Hematopoietic multipotent progenitor cell treated with erythropoietin and hydrocortisone succinate and interleukin-3 and kit ligand, for 17 days (in vitro differentiated cells): Measurements from ENCODE around the gene ZNF320.
"Not testable (repeated sequence)": the region's sequence is repeated elsewhere in the genome, so short reads cannot be mapped to it uniquely, and the experiment has no call there.

Source experiments
- DNase-seq: peaks from one replicate; pipeline ENCODE4 v3.0.0-alpha.2; 2015; ENCODE audit warnings: low spot score

Gene ZNF320

DNA sequence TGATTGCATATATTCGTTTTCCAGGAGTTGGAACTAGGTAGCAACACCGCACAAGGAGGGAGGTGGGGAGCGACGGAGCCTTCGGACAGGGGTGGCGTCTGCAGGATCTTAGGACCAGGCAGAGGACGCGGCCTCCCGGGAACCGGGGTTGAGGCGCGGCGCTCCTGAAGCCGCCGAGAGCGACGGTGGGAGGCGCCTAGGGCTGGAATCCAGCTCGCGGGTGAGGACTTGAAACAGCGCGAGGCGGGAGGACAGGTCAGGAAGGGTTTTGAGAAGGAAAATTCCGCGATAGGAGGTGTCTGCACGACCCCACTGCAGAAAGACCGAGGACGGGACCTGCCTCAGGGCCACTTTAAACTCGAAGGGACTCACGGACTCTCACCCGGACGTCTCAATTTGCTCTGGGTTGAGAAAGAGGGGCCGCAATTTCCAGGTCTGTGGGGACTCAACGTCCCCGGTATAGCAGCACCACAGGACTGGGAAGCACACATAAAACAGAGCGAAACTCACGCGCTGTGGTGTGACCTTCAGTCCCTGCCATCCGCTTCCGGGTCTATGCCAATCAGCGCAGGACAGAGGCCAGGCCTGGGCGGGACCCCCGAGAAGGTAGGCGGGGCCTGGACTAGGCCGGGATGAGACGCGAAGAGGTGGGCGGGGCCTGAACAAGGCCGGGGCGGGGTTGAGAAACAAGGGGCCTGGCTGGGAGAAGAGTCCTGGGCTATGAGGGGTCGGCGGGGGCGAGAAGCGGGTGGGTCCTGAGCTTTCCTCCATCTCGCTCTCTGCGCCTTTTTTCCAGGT lies at the start of gene ZNF320:
Gene ZNF320, minus strand, starts transcription at position 498 of the 798 bp plus-strand sequence. CDS start 7,380 bp downstream, outside the sequence.
- DNase-seq, result peak; percentile 83

DNA sequence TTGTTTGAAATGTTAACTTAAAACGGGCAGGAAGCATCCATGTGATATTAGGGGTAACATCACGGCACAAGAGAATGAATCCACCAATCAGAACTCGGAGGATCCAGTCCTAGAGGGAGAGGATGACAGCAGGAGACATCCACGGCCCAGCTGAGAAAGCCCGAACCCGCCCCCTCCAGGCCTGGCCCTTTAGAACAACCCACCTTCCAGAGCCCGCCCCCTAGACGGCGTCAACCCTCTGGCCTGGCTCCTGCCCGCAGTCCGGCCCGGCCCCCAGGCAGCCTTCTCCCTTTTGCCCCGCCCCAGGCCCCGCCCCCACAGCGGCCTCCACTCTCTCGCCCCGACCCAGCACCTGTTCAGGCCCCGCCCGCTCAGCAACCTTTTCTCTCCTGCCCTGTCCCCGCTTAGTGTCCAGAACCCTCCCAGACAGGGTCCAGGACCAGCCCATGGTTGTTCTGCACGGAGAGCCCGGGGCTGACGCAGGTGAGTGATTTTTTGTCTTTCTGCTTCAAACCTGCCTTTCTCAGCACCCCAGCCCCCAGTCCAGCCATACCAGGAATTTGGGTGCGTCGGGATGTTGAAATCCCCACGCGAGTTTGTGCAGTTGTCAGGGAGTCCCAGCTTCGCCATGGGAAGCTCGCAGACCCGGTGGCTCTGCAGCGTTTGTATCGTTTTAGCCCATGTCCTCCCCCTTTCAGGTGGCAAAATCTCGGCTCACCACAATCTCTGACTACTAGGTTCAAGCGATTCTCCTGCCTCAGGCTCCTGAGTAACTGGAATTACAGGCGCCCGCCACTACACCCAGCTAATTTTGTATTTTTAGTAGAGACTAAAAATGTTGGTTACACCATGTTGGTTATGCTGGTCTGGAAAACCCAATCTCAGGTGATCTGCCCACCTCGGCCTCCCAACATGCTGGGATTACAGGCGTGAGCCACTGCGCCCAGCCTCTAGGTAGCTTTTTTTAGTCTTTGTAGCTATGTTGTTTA lies 49.2 kb upstream of the ZNF320 start:
- no peak for DNase-seq

DNA sequence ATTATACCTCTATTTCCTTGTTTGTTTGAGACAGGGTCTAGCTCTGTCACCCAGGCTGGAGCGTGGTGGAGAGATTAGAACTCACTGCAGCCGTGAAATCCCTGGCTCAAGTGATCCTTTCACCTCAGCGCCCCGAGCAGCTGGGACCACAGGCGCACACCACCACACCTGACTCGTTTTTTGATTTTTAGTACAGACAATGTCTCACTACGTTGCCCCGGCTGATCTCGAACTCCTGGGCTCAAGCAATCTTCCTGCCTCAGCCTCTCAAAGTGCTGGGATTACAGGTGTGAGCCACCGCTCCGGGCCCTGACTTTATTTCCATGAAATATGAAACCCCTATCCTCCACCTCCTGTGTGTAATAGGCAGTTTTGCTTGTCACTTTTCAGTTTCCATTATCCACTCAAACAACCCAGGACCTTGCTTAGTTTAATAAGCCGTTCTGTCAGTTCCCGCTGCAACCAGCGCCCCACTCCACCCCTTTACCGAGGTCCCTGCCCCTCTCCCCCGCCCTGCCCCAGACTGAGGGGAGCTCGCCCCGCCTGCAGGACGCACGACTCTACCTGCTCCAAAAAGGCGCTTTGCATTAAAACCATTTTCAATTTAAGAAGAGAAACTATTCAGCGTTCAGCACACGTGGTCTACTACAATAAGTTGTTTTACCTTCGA lies 48.4 kb upstream of the ZNF320 start:
- no peak for DNase-seq

DNA sequence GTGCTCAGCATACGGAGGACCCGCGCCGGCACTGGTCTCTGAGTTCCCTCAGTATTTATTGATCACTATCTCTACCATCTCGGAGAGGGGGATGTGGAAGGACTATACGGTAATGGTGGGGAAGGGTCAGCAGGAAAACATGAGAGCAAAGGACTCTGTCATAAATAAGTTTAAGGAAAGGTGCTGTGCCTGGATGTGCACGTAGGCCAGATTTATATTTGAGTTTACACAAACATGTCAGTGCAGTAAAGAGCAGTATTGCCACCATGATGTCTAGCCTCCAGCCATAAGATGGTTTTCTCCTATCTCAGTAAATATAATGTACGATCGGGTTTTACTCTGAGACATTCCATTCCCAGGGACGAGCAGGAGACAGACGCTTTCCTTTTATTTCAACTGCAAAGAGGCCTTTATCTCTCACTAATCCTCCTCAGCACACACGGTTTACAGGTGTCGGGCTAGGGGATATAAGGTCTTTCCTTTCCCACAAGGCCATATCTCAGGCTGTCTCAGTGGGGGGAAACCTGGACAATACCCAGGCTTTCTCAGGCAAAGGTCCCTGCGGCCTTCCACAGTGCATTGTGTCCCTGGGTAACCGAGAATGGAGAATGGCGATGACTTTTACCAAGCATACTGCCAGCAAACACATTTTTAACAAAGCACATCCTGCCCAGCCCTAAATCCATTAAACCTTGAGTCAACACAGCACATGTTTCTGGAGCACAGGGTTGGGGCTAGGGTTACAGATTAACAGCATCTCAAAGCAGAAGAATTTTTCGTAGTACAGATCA lies 47.5 kb upstream of the ZNF320 start:
- not testable (repeated sequence) for DNase-seq

DNA sequence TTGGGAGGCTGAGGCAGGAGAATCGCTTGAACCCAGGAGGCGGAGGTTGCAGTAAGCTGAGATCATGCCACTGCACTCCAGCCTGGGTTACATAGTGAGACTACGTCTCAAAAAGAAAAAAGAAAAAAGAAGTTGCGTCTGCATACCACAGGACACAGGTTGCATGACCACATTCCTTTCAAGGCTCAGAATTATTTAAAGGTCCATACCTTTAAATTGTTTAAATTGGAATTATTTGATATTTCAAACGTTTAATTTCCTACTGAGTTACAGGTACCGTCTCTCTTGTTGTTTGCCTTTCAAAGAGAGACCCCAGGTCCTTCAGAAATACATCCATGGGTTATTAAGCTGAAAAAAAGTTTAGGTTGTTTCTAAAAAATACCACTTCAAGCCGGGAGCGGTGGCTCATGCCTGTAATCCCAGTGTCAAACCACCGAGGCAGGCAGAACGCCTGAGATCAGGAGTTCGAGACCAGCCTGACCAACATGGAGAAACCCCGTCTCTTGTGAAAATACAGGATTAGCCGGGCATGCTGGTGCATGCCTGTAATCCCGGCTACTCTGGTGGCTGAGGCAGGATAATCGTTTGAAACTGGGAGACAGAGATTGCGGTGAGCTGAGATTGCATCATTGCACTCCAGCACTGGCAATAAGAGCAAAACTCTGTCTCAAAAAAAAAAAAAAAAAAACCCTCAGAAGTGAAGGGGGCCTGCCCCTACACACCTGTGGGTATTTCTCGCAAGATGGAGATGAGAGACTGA lies 46.6 kb upstream of the ZNF320 start:
- DNase-seq, result no peak

DNA sequence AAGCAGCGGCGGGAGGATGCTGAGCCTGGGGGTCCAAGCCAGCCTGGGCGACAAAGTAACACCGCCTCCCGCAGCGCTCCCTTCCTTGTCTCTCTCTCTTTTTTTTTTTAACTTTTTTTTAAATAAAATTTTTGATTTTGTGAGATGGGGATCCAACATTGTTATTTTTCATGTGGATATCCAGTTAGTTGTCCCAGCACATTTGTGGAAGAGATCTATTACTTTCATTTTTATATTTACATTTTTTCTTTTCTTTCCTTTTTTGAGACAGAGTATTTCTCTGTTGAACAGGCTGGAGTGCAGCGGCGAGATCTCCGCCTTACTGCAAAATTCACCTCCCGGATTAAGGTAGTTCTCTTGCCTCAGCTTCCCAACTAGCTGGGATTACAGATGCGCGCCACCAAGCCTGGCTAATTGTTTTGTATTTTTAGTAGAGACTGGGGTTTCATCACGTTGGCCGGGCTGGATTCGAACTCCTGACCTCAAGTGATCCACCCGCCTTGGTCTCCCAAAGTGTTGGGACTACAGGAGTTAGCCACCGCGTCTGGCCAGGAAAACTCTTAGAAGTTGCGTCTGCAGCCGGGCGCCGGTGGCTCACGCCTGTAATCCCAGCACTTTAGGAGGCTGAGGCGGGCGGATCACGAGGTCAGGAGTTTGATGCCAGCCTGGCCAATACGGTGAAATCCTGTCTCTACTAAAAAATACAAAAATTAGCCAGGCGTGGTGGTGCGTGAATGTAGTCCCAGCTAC lies 45.9 kb upstream of the ZNF320 start:
- DNase-seq, result no peak

DNA sequence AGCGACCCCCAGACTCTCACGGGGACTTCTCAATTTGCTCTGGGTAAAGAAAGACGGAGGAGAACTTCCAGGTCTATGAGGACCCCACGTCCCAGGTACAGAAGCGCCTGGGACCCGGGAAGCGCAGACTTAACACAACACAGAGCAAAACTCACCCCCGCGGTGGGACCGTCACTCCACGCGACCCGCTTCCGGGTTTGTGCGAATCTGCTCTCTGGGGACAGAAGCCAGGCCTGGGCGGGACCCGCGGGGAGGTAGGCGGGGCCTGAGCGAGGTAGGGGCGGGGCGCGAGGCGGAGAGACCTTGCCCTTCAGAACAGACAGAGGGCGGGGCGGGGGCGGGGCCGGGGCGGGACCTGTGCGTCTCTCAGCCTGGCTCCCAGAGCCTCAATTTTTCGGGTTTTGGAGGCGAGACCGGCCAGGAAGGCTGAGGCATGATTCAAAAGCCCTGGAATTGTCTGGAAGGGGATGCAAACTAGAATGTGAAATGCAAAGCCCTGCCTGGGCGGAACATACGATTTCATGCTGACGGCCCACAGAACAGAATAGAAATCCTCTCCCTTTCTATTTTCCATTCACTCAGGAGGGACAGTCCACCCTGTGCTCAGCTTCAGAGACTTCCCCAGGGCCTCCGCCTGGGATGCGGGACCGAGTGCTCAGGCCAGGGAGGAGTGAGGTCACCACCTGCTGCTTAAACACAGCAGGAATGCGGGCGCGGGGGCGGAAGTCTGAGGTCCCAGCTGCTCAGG lies 45.1 kb upstream of the ZNF320 start:
- peak; percentile 79 for DNase-seq

DNA sequence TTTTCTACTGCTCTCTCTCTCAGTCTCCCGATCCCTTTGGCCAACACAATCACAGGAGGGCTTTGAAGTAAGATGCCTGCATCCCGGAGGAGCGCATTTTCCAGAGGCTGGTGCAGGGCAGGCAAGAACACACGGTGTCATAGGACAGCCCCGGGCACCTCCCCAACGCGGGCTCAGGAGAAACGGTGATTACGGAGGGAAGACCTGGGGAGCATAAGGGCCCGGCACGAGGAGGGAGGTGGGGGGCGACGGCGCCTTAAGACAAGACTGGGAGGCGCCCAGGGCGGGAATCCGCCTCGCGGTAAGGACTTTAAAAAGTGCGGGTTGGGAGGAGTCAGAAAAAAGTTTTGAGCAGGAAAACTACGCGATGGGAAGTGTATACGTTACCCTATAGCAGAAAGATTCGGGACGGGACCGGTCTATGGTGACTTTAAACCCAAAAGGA lies 44.5 kb upstream of the ZNF320 start:
- no peak for DNase-seq

DNA sequence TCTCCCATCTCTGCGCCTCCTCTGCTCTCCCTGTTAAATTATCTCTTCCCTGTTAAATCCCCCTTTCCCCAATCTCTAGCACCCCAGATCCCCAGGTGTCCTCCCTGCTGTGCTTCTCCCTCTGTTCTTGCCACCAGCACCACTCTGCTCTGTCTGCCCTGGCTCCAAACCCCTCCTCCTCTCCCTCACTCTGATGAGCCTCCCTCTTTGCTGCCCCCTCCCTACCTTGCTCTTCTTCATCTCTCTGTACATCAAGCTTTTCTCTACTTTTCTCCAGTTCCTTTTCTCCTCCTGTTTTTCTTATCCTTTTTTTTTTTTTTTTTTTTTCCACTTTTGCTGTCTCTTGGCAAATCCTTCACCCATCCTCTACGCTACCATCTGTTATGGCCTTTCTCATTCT lies 44.1 kb upstream of the ZNF320 start:
- not testable (repeated sequence) for DNase-seq

DNA sequence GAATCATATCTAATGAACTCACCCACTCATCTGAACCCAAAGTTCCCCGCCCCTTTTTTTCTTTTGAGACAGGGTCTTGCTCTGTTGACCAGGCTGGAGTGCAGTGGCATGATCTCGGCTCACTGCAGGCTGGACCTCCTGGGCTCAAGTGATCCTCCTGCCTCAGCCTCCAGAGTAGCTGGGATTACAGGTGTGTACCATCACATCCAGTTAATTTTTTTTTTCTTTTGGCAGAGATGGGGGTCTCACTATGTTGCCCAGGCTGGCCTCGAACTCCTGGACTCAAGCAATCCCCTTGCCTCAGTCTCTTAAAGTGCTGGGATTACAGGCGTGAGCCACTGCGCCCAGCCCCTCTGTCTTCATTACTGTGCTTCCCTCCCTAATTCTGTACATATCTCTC lies 43.5 kb upstream of the ZNF320 start:
- DNase-seq, result not testable (repeated sequence)

DNA sequence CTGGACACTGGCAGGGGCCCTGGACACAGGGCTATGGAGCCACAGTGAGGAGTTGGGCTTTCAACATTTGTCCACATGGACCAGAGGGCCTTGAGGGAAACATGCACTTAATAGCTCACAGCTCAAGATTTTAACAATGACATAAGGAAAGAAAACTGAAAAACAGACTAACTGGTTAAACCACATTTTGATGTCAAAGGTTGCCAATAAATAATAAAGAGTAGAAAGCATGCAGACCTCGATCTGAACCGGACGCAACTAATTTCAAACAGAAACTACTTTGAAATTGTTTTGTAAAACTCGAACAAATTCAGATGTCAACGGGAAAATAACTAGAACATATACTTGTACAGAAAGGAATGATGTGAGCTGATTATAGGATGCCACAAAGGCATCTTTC lies 41.3 kb upstream of the ZNF320 start:
- DNase-seq, result no peak

DNA sequence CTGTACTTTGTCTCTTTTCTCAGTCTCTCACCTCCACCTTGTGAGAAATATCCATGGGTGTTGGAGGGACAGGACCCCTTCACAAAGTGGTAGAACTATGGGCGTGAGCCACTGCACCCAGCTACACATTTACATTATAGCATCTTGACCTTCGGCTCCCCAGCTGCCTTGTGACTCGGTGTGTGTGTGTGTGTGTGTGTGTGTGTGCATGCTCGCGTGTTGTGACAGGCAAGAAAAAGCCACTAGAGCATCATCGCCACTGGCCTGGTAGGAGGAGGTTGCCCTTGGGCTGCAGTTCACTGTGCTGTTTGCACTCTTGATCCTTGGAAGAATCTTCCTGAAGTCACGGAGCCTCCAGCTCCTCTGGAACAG lies 39.5 kb upstream of the ZNF320 start:
- DNase-seq, result no peak

DNA sequence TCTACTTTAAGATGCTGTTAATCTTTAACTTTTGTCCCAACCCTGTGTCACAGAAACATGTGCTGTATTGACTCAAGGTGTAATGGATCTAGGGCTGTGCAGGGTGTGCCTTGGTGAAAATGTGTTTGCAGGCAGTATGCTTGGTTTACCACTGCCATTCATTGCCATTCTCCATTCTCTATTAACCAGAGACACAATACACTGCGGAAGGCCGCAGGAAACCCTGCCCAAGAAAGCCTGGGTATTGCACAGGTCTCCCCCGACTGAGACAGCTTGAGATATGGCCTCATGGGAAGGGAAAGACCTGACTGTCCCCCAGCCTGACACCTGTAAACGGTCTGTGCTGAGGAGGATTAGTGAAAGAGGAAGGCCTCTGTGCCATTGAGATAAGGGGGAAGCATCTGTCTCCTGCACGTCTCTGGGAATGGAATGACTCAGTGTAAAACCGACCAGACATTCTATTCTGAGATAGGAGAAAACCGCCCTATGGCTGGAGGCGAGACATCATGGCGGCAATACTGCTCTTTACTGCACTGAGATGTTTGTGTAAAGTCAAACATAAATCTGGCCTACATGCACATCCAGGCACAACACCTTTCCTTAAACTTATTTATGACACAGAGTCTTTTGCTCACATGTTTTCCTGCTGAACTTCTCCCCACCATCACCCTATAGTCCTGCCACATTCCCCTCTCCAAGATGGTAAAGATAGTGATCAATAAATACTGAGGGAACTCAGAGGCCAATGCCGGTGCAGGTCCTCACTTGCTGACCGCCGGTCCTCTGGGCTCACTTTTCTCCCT lies 38.9 kb upstream of the ZNF320 start:
- DNase-seq, result peak; percentile 69

DNA sequence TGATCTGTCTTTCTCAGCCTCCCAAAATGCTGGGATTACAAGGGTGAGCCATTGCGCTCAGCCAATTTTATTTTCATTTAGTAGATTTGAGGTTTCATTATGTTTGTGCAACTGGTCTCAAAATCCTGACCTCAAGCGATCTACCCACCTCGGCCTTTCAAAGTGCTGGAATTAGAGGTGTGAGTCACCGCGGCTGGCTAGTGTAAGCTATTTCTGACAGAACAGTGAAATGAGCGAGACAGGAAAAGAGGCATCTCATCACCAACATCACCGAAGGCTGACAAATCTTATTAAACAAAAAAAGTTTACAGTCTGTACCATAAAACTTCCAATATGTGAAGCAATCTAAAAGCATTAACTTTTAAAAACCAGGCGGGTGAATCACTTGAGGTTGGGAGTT lies 38.0 kb upstream of the ZNF320 start:
- DNase-seq, result no peak

DNA sequence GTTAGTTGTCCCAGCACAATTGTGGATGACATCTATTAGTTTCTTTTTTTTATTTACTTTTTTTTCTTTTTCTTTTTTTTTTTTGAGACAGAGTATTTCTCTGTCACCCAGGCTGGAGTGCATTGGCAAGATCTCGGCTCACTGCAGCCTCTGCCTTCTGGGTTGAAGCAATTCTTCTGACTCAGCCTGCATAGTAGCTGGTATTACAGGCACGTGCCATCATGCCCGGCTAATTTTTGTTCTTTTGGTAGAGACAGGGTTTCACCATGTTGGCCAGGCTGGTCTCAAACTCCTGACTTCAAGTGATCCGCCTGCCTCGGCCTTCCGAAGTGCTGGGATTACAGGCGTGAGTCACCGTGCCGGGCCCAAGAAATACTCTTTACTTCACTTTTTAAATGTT lies 27.2 kb upstream of the ZNF320 start:
- DNase-seq, result not testable (repeated sequence)

DNA sequence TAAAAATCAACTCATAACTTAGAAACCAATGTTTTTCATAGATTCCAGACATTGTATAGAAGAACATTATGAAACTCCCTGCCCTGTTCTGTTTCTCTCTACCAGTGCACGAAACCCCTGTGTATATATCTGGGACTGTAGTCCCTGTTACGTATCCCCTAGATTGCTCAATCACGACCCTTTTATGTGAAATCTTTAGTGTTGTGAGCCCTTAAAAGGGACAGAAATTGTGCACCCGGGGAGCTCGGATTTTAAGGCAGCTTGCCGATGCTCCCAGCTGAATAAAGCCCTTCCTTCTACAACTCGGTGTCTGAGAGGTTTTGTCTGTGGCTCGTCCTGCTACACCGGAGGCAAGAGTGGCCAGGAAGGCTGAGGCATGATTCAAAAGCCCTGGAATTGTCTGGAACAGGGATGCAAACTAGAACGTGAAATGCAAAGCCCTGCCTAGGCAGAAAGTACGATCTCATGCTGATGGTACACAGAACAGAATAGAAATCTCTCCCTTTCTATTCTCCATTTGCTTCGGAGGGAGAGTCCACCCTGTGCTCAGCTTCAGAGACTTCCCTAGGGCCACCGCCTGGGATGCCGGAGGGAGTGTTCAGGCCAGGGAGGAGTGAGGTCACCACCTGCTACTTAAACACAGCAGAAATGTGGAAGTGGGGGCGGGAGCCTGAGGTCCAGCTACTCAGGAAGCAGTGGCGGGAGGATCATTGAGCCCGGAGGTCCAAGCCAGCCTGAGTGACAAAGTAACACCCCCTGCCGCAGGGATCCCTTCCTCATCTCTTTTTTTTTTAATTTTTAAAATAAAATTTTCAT lies 26.6 kb upstream of the ZNF320 start:
- no peak for DNase-seq
